ENCODE results near the gene KRTAP12-1.
"Not testable (repeated sequence)": the region's sequence is repeated elsewhere in the genome, so short reads cannot be mapped to it uniquely, and the experiment has no call there.

KRTAP12-1 gene

GRCh38 chr21:44638506-44639330 lies 43.2 kb downstream of the KRTAP12-1 start:
- not testable (repeated sequence) for DNase-seq

GRCh38 chr21:44637851-44638348 lies 44.1 kb downstream of the KRTAP12-1 start:
- not testable (repeated sequence) for DNase-seq

GRCh38 chr21:44637018-44637850 lies 44.7 kb downstream of the KRTAP12-1 start, which contains the start of gene KRTAP10-10:
Gene KRTAP10-10, plus strand, starts transcription at chr21:44637356. Its CDS starts 62 bp downstream, at chr21:44637418.
- DNase-seq: no peak

- DNase-seq: no peak
Observed at GRCh38 chr21:44636209-44637017, 45.5 kb downstream of the KRTAP12-1 start.

GRCh38 chr21:44632067-44632466 lies 49.9 kb downstream of the KRTAP12-1 start:
- peak in 1 of 2 experiments; percentile 0 for DNase-seq
